ENCODE results near the gene AK8.

DNA sequence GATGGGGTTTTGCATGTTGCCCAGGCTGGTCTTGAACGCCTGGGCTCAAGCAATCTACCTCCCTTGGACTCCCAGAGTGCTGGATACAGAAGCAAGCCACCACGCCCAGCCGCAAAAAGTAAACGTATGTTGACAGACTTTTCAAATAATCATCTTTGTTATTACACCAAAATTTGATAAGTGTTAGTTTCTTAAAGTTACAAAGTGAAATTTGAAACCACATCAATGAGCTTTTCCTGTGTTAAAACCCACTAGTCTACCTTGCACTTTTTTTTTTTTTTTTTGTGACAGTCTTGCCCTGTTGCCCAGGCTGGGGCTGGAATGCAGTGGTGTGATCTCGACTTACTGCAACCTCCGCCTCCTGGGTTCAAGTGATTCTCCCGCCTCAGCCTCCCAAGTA lies 30.6 kb upstream of the AK8 start:
- TF ChIP-seq, protein P1, sequence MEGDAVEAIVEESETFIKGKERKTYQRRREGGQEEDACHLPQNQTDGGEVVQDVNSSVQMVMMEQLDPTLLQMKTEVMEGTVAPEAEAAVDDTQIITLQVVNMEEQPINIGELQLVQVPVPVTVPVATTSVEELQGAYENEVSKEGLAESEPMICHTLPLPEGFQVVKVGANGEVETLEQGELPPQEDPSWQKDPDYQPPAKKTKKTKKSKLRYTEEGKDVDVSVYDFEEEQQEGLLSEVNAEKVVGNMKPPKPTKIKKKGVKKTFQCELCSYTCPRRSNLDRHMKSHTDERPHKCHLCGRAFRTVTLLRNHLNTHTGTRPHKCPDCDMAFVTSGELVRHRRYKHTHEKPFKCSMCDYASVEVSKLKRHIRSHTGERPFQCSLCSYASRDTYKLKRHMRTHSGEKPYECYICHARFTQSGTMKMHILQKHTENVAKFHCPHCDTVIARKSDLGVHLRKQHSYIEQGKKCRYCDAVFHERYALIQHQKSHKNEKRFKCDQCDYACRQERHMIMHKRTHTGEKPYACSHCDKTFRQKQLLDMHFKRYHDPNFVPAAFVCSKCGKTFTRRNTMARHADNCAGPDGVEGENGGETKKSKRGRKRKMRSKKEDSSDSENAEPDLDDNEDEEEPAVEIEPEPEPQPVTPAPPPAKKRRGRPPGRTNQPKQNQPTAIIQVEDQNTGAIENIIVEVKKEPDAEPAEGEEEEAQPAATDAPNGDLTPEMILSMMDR (IDR thresholded peaks at IDR 0.05 in 2 of 3, conservative IDR thresholded peaks at IDR 0.05 in 1 of 3; ENCODE audit: borderline replicate concordance in 1 of 3, insufficient read depth in 1 of 3, low read depth in 2 of 3, low read length in 2 of 3): no peak
- TF ChIP-seq CEBPB (IDR thresholded peaks at IDR 0.05; ENCODE audit: low read depth): no peak
- TF ChIP-seq YY1 (IDR thresholded peaks at IDR 0.05; ENCODE audit: extremely low read depth, insufficient replicate concordance, low read depth, low read length): no peak
- no peak for TF ChIP-seq POLR2A (IDR thresholded peaks at IDR 0.05; ENCODE audit: borderline replicate concordance, extremely low read depth, insufficient read depth, insufficient read length)
- TF ChIP-seq TCF7L2 (IDR thresholded peaks at IDR 0.05; ENCODE audit: borderline replicate concordance, extremely low read depth, insufficient read depth, insufficient read length): no peak
